Measurements from ENCODE around the gene MAGEA8.
"Not testable (repeated sequence)": the region's sequence is repeated elsewhere in the genome, so short reads cannot be mapped to it uniquely, and the experiment has no call there.

The MAGEA8 gene, protein sequence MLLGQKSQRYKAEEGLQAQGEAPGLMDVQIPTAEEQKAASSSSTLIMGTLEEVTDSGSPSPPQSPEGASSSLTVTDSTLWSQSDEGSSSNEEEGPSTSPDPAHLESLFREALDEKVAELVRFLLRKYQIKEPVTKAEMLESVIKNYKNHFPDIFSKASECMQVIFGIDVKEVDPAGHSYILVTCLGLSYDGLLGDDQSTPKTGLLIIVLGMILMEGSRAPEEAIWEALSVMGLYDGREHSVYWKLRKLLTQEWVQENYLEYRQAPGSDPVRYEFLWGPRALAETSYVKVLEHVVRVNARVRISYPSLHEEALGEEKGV

DNA sequence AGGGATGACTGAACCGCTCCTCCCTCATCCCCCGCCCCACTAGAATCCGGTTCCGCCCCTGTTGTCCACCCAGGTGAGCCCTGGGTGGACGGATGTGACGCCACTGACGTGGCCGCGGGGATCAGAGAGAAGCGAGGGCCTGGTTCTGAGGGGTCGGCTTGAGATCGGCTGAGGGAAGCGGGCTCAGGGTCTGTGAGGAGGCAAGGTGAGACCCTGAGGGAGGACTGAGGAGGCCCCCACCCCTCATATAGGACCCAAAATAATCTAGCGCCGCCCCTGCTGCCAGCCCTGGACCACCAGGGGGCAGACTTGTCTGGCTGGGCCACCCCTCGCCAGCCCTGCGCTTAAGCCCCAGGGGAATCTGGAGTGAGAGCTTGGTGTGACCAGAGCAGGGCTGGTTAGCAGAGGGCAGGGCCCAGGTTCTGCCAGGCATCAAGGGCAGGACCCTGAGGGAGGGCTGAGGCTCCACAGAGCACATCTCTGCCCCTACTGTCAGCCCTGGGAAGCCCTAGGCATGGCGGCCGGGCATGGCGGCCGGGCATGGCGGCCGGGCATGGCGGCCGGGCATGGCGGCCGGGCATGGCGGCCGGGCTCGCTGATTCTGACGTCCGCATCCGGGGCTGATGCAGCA is at the start of gene MAGEA8:
MAGEA8 (plus strand) TSS at position 103 of the 631 bp plus-strand sequence. CDS start 3,090 bp downstream, outside the sequence.
- DNase-seq: no peak

DNA sequence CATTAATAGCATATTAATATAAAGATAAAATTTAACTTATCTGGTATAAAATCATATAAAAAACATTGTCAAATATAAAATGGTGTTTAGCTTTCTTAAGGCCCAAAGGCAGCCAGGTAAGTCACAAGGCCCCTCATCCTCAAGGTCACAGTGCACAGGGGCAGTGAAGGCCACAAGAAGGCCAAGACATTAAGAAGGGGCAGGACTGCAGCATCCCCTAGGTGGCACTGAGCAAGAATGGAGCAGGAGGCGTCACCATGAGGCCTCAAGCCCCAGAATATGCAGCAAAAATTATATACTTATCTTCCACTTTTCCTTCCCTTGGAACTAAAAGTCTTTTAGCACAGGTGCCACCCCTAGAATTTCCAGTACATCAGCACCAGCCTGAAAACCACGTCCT is 49.5 kb upstream of the MAGEA8 start:
- no peak for DNase-seq

DNA sequence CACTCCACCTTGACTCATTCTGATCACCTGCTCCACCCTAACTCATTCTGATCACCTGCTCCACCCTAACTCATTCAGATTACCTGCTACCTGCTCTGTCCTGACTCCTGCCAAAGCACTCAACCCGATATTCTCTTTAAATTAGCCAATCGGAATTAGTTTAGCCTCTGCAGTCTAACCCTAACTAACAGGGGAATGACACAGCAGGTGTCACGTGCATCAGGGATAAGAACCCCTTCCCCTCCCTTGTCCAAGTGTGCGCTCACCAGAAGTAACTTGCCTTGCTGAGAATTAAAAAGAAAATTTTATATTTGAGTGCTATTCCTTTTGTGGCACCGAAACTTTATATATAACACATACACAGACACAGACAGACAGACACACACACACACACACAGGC is 44.3 kb upstream of the MAGEA8 start:
- not testable (repeated sequence) for DNase-seq

DNA sequence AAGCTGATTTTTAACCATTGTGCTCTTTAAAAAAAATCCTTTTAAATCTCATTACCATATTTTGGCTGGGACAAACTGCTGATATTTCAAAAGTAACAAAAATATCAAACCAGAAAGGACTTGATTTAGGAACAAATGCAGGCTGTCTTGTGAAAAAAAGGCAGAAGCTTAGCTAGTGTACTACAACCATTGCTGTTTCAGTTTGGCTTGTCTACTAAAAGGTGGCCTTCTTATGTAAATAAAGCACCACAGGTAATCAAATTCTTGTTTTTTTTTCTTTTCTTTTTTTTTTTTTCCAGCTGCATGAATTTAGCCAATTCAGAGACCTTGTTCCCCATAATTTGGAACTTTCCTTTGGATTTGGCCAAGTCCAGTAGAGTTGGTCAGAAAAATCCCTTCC is 43.8 kb upstream of the MAGEA8 start:
- no peak for DNase-seq

DNA sequence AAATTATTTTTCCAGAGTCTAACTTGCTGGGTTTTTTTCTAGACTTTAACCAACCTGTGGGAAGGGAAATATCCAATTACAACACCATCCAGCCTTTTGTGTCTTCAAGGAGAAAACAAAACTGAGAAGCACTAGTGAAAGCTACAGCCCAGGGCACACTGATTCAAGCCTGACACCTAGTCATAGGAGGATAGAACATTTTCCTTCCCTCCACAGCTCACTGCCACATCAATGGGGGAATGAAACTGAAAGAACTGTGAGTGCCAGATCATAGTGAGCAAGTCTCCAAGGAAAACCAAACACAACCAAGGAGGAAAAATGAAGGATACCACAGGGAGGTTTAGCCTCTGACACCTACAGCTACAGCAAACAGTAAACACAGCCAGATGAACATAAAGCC is 43.3 kb upstream of the MAGEA8 start:
- DNase-seq: no peak

DNA sequence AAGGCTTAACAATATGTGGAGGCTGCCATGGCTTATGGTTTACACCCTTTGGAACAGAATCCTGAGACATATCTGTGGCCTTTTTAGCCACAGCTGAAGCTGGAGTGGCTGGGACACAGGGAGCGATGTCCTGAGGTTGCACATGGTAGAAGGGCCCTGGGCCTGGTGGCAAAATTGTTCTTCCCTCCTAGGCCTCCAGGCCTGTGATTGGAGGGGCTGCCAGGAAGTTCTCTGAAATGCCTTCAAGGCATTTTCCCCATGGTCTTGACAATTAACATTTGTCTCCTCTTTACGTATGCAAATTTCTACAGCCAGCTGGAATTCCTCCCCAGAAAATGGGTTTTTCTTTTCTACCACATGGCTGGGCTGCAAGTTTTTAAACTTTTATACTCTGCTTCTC is 39.1 kb upstream of the MAGEA8 start:
- no peak for DNase-seq

DNA sequence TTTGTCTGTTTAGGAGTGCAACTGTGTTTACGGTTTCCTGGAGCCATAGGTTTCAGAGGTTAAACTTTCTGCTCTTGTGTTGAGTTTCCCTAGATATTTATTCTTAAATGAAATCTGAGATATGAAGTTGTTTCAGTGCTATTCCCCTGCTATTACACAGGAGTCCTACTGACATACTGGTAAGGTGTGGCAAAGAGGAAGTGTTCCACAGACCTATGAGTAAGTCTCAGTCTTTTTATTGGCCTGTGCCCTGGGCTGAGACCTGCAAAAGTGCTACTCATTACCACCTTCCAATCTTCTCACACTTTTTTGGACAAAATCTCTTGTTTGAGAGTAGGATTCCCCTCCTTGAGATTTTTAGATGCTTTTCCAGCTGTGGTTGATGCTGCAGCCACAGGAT is 35.6 kb upstream of the MAGEA8 start:
- no peak for DNase-seq

DNA sequence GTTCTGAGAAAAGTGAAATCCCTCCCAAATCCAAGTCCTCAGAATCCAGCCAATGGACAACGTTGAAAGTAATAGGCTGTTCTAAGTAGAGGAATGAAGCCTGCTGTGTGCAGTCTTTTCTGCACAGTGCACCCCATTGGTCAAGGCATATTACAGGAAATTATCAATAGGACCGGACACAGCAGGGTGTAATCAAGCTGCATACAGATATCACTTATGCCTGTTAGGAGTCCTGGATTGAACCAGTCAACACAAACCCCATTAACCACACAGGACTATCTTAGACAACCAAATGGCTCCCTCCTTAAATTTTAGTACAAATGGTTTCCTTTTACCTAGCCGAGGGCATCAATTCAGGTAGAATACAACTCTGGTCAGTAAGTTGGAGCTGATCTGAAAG is 34.2 kb upstream of the MAGEA8 start:
- DNase-seq: no peak

DNA sequence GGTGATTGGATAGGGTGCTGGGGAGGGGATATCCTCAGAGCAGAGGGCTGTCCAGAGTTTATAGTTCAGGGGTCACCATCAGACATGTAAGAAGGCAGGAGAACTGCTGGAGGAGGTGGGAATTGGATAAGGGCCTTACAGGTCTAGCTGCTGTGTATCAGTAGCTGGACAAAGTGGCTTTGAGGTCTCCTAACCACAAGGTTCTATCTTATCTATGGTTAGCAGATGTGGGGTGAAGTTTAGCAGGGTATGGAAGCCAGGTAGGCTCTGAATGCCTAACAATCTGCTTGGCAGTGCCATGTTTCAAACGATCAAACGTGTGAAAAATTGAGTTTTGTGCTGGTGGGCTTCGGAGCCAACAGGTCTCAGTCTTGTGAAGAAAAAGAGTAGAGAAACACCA is 32.1 kb upstream of the MAGEA8 start:
- no peak for DNase-seq

DNA sequence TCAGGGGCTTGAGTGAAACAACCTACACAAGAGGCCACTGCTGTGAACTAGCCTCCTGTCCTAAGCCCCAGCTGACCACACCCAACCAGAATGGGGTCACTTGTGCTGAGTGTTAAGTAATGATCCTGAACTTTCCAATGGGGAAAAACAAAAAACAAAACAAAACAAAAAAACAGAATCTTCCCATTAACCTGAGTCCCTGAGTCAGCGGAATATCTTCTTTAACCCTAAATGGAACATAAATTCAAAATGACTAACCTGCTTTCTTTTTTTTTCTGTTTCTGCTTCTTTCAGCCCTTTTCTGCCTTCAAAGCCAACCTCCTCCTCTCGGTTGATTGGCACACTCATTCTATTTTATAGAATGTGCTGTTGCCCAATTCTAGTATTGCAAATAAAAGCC is 31.2 kb upstream of the MAGEA8 start:
- DNase-seq: no peak

DNA sequence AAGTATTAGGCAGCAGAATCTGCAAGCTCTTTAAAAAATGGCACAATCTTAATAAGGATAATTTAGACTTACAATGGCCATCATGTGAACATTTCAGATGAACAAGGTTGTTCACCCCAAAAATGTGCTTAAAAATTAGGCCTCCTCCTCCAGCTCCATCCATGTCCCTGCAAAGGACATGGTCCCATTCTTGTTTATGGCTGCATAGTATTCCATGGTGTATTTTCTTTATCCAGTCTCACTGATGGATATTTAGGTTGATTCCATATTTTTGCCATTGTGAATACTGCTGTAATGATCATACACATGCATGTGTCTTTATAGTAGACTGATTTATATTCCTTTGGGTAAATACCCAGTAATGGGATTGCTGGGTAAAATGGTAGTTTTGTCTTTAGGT is 29.1 kb upstream of the MAGEA8 start:
- no peak for DNase-seq

DNA sequence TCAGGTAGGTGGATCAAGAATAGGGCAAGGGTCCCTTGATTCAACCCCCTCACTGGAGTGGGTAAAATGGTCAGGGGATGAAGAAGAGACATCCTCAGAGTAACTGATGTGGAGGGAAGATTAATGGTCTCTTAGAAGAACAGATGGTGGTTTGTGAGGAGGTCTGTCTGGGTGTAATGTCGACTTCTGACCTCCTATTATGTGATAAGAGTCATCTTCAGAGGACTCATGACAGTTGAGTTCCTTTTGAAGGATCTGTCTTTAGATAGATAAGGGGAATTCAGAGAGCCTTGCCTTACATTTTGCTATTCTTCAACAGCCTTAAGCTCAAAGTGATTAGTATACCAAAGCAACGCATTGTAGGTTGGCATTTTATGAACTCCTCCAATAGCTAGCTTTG is 27.1 kb upstream of the MAGEA8 start:
- no peak for DNase-seq

DNA sequence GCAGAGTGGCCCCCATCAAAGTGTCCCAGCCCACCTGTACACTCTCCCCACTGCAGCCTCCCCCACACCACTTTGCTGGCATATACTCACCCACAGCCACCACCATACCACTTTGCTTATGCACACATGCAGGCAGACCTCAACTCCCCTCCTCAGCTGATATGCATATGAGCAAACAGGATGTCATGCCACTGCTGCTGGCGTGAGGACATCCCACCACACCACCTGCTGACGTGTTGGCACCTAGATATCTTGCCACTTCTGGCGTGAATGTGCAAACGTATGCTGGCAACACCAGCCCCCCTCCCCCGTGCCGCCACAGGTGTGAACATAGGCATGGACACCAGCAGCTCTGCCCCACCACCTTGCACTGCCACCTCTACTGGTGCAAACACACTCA is 22.4 kb upstream of the MAGEA8 start:
- peak; percentile 2 for DNase-seq

DNA sequence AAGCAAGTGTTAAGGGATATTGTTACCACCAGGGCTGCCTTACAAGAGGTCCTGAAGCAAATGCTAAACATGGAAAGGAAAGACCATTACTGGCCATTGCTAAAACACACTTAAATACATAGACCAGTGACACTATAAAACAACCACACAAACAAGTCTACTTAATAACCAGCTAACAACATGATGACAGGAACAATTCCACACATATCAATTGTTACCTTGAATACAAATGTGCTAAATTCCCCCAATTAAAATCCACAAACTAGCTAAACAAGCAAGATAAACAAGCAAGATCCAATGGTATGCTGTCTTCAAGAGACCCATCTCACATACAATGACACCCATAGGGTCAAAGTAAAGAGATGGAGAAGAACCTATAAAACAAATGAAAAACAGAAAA is 20.5 kb upstream of the MAGEA8 start:
- DNase-seq: no peak

DNA sequence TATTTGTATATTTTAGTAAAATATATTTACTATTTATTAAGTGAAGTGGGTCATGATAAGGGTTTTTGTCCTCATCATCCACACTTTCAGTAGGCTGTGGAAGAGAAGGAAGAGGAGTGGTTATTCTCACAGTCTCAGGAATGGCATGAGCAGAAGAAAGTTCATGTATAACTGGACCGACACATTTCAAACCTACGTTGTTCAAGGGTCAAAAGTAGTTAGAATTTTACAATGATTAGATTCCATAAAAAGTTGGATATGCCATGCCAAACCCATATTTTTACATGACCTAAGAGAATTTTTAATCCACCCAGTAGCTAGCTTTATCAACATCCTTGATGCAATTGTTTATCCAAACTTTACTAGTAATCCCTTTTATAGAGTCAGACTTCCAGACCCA is 15.6 kb upstream of the MAGEA8 start:
- DNase-seq: no peak

DNA sequence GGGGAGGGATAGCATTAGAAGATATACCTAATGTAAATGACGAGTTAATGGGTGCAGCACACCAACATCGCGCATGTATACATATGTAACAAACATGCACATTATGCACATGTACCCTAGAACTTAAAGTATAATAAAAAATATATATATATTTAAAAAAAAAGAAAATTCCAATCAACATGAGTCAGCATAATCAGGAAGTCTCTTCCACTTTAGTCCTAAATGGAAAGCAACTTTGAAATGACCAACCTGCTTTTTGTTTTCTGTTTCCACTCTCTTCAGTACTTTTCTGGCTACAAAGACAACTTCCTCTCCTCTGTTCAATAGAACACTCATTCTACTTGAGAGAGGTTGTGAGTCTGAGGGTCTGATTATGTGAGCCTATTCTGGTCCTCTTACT is 13.5 kb upstream of the MAGEA8 start:
- no peak for DNase-seq

DNA sequence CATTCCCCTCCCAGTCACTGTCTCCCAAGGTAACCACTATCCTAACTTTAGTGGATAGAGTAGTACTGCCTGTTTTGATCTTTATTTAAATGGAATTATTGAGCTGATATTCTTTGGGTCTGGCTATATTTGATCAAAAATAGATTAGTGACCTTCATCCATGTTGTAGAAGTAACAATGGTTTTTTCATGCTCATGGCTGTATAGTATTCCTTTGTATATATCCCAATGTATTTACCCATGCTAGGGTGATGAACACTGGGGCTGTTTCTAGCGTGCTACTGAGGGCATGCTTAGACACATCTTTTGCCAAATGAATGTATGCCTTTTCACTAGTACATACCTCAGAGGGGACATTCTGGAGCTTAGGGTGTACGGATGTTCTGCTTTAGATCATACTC is 10.1 kb upstream of the MAGEA8 start:
- no peak for DNase-seq

DNA sequence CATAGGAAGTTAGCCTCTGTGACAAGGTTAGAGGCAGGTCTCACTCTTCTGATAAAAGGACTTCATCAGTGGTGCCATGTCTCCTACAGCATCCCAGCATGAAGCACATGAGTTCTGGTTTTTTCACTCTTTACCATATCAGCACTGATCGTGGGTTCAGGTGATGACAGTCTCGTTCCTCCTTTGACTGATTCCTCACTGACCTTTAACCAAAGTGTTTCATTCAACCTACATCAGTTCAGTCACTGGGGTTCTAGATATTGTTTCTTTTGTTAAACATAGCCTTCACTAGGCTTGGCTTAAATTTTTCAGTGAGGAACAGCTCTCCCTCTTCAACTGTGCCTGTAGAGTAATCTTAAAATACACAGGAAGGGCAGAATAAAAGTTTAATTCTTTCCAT is 9.6 kb upstream of the MAGEA8 start:
- DNase-seq: no peak

DNA sequence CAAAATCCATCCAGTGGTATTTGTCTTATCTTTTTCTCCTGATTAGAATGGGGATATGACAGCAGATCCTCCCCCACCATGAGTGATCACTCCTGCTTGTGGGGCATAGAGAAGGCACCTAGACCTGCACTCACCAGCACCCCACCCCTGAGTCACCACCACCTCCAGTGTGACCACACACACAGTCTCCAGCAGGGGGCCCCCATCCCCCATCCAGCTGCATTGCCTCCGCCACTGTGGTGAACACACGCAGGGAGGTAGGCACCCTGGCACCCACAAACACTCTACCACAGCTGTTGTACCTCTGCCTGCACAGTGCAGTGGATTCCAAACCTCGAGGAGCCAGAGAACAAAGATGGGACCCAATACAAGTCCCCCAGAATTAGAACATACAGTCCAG is 9.0 kb upstream of the MAGEA8 start:
- DNase-seq: peak; percentile 66

DNA sequence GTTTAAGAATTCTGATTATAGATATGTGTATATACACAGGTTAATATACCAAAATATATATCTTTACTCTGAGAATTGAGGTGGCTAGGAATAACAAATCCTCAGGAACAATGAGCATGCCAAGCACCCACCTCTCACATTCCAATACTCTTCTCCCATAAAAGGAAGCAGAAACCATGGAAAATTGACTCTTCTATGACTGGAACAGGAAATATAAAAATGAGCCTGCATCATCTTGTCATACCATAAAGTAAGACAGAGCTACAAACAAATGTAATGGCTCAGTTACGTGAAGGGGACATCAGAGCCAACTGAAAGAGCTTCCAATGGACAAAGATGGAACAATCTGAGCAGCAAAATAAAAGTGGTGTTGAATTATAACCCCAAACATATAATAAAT is 3.8 kb upstream of the MAGEA8 start:
- DNase-seq: no peak

DNA sequence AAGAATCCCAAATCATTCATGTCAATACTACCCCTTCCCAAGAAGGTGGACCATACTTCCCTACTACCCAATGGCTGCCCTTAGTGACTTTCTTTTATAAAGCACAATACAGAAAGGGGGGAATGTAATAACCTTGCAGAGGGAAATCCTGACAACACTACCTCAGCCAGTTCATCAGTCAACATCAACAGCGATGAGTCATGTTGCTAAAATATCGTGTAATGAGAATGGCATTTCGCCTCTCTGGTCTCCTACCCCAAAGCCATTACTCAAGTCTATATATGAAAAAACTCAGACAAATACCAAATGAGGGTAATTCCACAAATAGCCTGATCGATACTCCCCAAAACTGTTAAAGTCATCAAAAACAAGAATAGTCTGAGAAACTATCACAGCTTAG is 3.3 kb upstream of the MAGEA8 start:
- no peak for DNase-seq

DNA sequence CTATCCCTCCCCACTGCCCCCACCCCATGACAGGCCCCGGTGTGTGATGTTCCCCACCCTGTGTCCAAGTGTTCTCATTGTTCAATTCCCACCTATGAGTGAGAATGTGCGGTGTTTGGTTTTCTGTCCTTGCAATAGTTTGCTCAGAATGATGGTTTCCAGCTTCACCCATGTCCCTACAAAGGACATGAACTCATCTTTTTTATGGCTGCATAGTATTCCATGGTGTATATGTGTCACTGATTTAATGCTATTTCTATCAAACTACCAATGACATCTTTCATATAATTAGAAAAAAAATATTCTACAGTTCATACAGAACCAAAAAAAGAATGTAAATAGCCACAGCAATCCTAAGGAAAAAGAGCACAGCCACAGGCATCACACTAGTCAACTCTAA is 9.8 kb downstream of the MAGEA8 start:
- DNase-seq: not testable (repeated sequence)

DNA sequence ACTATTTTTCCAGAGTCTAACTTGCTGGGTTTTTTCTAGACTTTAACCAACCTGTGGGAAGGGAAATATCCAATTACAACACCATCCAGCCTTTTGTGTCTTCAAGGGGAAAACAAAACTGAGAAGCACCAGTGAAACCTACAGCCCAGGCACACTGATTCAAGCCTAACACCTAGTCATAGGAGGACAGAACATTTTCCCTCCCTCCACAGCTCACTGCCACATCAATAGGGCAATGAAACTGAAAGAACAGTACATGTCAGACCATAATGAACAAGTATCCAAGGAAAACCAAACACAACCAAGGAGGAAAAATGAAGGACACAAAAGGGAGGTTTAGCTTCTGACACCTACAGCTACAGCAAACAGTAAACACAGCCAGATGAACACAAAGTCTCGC is 17.6 kb downstream of the MAGEA8 start:
- DNase-seq: no peak

DNA sequence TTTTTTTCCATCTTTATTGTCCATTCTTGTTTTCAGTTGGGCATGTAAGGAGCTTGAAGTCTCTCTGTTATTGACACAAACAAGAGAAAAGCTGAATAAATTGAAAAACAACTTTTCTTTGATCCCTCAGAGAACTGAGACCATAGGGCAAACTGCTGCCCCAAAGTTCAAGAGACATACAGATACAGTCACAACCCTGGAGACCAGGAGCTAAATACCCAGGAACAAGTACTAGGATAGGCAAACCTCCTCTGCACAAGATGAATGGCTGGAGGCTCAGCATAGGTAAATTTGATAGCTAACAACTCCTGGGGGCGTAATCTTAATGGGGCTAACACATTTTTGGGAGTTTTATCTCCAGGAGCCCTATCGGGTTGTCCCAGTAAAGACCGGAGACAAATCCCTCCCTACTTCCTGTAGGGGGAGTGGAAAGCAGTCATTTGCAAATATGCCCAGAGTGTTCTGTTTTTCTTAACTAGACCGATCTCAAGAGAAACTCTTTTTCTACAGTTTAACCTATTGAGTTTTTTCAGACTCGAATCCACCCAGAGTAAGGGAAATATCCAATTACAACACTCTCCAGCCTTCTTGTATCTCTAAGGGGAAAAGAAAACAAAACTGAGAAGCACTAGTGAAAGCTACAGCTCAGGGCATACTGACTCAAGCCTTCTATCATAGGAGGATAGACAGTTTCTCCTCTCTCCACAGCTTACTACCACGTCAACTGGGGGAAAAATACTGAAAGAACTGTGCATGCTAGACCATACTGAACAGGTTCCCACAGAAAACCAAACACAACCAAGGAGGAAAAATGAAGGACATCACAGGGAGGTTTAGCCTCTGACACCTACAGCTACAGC is 23.1 kb downstream of the MAGEA8 start:
- DNase-seq: no peak
